Measurements from ENCODE around the gene CPVL.

Gene CPVL

DNA sequence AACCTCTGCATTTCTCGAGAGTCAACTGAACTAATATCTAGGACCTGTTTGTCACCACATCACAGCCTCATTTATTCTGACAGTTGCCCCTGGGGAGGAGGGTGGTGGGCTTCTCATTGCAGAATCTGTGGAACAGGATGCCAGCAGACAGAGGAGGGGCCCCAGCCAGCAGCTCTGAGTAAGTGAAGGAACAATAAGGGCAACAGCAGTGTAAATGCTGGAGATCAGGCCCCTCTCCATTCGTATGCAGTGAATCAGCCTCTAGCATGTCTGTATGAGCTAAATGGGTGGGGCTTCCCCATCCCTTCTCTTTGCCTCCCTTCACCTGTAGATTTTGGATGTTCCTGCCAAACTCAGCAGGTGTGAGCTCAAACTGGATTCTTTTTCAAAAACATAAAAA is 7.7 kb upstream of the CPVL start:
- DNase-seq = no peak

DNA sequence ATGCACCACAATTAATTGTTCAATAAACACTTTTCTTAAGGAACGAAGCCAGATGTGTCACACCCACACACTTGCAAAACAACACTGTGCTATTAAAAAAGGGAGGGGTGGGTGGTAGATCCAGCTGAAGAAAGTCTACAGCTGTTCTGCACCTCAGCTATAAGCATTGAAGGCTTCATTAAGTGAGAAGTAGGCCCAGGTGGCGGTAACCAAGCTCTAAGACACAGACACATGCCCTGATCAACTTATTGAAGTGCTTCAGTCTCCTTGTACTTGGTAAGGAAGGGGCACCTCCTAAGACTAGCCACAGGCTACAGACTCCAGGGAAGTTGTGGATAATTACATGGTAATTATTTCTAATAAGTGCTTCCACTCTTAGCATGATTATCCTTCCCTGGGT is 4.5 kb upstream of the CPVL start:
- no peak for DNase-seq

- no peak for DNase-seq
These were observed 2.7 kb upstream of the CPVL start for GRCh38 chr7:29149036-29149435.

- no peak for DNase-seq
These were observed 1.5 kb upstream of the CPVL start for GRCh38 chr7:29147821-29148220.

DNA sequence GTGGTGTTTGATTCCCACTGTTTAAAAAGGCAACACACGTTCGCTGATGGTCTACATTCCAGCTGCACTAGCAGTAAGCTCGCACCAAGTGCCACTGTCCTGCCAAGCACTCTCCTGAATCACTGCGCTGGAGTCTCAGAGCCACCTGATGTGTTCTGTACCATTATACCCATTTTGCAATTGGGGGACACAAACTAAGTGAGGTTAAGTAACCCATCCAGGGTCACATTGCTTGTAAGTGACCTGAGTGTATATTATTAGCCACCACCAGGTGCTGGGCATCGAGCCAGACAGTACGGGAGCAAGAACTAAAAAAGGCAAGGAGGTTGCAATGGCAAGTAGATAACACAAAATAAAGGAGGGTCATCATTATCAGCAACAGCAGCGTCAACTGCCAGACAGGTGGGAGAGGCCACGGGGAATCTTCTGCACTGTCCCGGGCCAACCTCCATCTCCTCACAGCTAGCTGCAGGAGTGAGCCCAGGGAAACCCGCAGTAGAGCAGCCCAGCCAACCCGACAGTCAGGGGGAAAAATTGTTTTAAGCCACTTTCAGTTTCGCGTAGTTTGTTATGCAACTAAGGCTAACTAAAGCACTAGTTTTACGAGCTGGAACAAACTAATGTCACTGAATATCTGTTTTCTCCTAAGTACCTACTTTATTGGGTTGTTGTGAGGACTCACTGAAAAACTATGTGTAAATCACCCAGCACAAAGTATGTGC is 712 bp upstream of the CPVL start:
- DNase-seq = no peak

DNA sequence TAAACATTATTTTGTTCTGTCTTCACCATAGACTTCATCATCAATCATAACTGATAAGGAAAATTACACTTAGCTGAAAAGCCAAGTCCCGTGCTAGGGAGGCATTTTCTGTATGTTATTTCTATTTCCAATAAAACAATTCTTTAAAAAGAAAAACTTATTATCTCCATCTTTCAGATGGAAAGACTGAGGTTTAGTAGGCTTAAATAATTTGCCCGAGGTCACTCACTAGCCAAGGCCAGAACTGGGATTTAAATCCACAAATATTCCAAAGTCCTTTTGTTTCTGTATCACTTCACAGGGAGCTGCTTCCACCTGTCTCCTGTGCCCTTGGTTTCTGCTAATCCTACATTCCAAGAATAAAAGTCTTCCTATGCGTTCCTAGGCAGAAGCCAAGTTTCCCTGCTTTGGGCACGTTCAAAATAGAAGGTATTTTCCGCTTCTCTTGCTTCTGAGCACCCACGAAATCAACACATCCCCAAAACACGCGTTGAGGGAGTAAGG is 732 bp downstream of the CPVL start:
- no peak for DNase-seq

DNA sequence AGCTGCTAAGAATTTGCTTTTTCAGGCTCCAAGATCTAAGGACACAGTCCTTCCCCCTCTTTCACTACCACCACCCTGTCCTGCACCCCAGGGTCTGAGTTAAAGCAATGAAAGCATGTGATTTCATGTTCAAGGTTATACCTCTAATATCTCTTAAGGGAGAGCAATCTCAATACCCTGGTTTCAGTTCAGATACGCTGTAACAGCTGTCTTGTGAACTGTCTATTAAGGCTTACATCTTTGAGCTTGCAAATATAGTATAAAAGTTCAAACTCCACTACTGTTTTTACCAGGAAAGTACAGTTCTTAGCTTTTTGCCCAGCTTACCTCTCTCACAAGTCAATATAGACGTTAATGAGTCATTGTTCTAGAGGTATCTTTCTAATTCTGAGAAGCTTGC is 2.6 kb downstream of the CPVL start:
- no peak for DNase-seq

- DNase-seq = no peak
These were observed 4.2 kb downstream of the CPVL start for GRCh38 chr7:29142021-29142727.

DNA sequence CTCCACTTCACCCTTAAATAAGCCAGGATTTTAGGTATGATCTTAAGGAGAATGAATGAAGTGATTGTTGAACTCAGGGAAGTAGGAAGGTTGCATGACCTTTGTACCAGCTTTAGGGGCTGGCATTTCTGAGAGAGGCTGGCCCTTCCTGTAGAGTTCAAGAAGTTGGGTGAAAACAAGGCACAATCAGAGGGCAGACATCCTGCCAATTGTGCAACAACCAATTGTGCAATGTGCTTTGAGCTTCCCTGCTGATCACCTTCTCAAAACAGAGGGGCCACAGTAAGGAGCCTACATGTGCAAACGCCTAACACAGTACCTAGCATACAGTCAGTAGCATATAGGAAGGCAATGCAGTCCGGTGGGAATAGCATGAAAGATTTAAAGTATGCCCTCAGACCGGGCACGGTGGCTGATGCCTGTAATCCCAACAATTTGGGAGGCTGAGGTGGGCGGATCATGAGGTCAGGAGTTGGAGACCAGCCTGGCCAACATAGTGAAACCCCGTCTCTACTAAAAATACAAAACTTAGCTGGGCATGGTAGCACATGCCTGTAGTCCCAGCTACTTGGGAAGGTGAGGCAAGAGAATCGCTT is 5.4 kb downstream of the CPVL start:
- DNase-seq = no peak

DNA sequence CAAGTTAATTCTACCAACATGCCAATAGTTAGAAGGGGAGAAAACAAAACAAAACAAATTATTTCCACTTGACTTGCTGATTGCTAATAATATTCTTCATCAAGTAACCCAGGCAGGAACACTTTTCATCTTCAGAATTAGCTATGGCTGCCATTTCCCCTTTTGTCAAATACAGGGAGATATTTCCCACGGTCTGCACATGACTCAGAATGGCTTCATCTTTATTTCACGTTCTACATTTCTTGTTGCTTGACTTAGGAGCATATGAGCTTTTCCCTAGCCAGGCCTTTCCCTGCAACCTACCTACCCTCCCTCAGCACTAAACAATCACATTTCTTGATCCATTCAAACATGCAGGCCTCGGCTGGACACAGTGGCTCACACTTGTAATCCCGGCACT is 6.5 kb downstream of the CPVL start:
- no peak for DNase-seq

DNA sequence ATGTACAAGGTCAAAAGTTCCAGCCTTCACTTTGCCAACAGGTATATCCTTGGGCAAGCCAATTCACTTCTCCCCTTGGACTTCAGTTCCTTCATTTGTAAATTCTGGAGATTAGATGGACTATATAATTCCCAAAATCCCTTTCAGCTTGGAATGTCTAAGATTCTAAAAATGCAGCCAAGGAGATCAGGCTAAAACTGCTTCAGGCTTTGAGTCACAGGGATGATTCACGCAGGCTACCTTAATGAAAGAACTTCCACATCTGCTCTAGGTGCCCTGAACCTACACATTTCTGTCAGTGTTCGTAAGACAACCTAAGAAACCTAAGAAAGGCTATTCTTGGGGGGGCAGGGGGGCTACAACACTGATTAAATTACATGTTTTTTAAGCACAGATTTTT is 7.1 kb downstream of the CPVL start:
- DNase-seq = no peak

GRCh38 chr7:29138588-29138987 is 7.7 kb downstream of the CPVL start:
- no peak for DNase-seq

DNA sequence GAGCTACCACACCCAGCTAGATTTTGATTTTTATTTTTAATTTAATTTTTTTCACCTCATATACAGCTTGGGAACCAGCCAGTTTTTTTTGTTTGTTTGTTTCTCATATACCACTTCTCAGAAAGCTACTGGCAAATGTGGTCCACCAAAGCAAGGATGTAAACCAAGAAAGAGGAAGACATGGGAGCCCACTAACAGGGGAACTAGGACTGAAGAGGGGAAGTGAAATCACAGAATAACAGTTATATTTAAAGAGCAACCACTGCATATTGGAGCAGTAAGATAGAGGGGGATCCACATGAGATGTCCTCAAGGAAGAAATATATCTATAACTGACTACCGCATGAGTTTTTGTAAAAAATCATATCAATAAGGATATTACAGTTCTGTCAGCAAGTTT is 10.5 kb downstream of the CPVL start:
- no peak for DNase-seq

- no peak for DNase-seq
These were observed 13.4 kb downstream of the CPVL start for GRCh38 chr7:29132980-29133379.

GRCh38 chr7:29131678-29132077 is 14.7 kb downstream of the CPVL start:
- no peak for DNase-seq

DNA sequence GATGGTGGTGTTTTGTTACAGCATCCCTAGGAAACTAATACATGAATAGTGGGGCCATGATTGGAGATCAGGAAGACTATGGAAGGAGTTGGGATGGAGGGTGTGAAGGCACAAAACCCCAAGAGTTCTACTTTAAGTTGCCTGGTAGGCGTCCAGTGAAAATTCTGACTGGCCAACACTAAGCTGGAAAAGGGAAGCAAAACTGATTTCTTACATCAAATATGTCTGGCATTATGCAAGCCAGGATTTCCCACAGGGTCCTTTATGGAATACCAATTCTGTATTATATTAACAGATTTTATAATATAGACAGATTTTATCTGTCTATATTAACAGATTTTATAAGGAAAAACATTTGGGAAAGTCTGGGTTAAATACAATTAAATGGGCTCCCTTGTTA is 16.2 kb downstream of the CPVL start:
- no peak for DNase-seq

DNA sequence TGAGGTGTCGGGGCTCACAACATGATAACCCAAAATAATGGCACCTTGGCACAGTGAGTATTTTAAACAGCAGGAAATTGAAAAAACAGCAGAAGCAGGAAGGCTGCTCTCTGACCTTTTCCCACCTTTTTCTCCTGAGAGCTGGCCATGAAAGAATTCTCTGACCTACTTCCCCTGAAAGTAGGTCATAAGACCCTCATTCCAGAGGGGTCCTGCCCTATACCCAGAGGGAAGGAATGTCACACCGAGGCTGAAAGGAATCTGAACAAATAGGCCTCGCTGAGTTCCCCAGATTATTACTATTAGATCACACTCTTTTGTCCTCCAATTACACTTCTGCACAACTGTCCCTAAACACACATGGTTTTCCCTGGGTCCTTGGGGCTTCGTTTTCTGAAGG is 18.8 kb downstream of the CPVL start:
- DNase-seq = no peak

GRCh38 chr7:29126804-29127203 is 19.5 kb downstream of the CPVL start:
- DNase-seq = no peak

DNA sequence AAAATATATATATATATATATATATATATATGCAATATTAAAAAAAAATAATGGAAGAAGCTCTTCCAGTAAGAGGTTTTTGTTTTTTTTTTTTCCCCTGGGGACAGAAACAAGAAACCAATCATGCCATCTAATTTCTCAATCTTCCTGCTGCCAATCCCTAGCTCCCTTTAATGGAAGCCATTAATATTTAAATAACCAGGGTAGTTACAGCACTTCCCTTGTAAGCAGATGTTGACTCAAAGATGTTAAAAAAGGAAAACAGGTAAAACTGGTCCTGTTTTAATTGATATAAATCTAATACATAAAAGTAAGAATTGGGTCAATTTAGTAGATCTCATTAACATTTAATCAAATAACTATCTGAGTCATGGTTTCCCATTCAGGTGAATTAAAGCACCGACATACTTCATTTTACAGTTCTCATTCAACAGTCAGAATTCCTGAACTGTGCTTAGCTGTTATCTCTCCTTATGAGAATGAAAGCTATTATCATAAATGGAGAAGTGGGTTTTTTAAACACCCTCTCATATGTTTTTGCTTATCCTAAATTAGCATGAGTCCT is 22.6 kb downstream of the CPVL start:
- DNase-seq = no peak

GRCh38 chr7:29122759-29123158 is 23.6 kb downstream of the CPVL start:
- no peak for DNase-seq

GRCh38 chr7:29122081-29122480 is 24.3 kb downstream of the CPVL start:
- DNase-seq = no peak

GRCh38 chr7:29120955-29121354 is 25.4 kb downstream of the CPVL start:
- no peak for DNase-seq

GRCh38 chr7:29119538-29119937 is 26.8 kb downstream of the CPVL start:
- no peak for DNase-seq

Measured in NCI-H1048 (cell line).